GDM1 (cell line): ENCODE results near the gene EWSR1.

Source experiments
- DNase-seq: peaks from one replicate; lab custom pipeline; 2025; lab: John Stamatoyannopoulos, UW

EWSR1 gene

DNA sequence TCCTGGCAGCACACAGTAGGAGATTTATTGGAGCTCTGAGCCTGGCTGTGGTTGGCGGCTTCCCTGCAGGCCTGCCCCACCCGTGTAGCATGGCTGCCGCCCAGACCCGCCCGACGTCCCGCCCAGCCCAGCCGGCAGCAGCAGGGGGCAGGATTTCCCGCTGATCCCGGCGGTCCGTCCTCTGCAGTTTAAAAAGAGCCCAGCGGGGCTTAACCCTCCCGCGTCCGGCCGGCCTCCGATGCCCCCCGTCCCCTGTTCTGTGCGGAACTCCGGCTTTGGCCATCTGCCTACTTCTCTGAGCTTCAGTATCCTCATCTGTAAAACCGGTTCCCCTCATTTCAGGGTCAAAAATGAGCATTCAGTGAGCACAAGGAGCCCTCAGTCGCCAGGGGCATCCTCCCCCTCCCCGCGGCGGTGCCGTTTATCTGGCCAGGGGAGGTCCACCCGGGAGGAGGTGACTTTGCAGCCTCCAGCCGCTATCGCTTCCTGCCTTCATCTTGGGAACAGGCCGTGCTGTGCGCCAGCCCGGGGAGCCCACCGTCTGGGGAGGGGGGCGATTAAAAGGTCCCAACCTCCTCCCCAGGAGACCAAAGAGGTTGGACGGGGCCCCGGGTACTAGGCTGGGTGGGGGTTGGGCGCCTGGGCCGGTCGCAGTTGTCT, 38.2 kb downstream of the EWSR1 start, which contains the start of gene GAS2L1:
GAS2L1 (plus strand) TSS at position 476 of the 660 bp plus-strand sequence. CDS start 1,456 bp downstream, outside the sequence.
- peak; percentile 60 for DNase-seq

DNA sequence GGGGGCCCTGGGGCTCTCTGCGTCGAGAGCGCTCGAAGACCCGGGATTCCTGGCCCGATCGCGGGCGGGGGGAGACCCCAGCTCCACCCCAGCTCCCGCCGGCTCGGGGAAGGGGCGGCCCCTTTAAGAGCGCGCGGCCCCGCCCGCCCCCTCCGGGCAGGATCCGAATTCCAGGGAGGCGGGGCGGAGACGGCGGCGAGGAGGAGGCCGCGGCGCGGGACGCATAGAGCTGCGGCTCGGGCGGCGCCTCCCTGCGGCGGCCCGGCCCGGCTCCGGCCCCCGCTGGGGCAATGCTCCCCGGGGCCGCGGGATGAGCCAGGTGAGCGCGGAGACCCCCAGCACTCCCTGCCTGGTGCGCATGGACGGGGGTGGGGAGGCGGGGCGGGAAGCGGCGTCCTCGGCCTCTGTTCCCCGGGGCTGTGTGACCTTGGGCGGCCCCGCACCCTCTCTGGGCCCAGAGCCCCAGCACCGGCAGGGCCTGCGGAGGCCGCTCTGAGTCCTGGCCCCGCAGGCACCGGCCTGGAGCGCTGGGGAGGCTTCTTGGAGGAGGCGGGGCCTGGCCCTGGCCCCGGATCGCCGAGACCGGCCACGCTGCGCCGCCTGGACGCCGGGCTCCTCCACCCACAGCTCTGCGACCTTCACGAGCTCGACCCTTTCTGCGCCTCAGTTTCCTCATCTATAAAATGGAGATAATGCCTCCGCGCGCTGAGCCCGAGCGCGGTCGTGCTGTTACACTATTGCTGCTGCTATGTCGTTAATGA, 38.9 kb downstream of the EWSR1 start:
- DNase-seq = peak; percentile 49

DNA sequence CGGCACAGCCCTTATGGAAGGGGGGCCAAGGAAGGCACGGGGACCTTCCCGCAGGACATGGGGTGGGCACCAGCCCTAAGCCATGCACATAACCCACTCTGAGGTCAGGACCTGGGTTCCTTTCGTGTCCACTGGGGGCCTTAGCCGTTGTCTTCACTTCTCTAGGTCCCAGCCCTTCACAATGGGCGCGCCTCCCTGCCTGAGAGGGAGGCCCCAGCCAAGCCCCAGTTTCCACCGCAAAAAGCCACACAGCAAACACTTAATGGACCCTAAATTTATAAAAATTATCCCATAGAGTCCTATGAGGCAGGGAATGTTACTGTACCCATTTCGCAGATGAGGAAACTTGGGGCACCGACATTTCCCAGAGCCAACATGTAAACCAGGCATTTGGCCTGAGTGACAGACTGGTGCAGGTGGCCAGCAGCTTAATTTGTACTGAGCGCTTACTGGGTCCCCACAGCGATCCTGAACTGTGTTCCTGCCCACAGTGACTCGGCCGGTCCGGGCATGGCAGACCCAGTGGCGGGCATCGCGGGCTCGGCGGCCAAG, 39.6 kb downstream of the EWSR1 start:
- no peak for DNase-seq

DNA sequence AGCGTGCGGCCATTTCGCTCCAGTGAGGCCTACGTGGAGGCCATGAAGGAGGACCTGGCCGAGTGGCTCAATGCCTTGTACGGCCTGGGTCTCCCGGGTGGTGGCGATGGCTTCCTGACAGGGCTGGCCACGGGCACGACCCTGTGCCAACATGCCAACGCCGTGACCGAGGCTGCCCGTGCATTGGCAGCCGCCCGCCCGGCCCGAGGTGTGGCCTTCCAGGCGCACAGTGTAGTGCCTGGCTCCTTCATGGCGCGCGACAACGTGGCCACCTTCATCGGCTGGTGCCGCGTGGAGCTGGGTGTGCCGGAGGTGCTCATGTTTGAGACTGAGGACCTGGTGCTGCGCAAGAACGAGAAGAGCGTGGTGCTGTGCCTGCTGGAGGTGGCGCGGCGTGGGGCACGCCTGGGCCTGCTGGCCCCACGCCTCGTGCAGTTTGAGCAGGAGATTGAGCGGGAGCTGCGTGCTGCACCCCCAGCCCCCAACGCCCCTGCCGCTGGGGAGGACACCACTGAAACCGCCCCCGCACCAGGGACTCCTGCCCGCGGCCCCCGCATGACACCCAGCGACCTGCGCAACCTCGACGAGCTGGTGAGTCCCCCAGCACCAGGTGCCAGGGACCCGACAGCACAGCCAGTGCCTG, 40.2 kb downstream of the EWSR1 start:
- DNase-seq = no peak

DNA sequence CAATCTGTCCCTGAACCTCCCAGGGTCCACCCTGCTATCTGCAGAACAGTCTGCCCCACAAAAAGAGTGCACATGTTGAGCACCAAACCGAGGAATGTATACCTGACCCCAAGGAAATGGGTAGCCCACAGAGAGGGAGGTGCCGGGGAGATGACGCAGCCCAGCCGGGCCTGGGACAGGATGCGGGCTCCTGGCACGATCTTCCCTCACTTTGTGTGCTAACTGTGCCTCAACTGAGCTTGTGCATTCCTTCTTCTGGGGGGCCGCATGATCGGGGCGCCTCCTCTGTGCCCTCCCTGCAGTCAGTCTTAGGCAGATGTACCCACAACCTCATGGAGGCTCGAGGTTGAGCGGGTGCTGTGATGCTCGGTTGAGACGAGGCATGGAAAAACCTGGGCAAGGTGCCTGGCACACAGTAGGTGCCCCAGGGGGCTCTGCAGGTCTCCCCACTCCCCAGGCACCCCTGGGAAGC, 40.8 kb downstream of the EWSR1 start:
- DNase-seq = no peak

DNA sequence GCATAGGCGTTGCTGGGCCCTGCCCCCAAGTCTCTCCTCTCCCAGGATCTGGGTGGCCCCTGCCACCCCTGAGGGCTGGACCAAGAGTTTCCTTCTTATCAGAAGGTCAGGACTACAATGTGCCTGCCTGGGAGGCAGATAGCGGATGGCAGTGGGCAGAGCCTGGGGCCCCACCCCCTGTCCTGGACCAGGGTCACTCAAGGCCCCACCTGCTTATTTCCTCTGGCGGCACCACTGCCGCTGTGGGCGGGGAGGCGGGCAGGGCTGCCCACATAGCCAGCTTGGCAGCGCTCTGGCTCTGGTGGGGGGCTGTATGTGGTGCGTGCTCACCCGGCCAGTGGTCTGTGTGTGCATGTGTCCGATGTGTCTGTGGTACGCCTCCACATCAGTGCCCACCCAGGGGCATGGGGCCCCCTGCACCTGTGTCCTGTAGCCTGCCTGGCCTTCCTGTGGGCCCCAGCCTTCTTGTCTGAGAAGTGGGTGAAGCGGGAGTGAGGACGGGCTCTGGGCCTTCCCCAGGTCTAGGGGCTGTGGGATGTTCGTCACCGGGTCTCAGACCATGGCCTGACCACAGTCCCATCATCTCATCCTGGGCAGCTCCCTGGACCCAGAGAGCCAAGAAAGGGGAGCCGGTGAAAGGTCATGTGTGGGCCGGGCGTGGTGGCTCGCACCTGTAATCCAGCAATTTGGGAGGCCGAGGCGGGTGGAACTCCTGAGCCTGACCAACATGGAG, 41.4 kb downstream of the EWSR1 start:
- DNase-seq = no peak

DNA sequence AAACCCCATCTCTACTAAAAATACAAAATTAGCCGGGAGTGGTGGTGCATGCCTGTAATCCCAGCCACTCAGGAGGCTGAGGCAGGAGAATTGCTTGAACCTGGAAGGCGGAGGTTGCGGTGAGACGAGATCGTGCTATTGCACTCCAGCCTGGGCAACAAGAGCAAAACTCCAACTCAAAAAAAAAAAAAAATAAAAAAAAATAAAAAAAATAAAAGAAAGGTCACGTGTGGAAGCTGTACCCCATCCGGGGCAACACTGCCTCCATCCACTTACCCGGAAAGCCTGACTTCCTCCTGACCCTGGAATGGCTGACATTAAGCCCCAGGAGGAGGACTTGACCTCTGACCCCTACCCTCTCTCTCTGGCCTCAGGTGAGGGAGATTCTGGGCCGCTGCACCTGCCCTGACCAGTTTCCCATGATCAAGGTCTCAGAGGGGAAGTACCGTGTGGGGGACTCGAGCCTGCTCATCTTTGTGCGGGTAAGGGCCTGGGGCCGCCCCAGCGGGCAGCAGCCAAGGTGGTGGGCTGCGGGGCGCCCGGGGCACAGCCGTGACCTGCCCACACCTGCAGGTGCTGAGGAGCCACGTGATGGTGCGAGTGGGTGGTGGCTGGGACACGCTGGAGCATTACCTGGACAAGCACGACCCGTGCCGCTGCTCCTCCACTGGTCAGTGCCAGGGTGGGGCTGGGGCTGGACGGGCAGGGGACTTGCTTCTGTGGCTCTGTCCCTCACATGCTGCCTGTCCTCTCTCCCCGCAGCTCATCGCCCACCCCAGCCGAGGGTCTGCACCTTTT, 42.2 kb downstream of the EWSR1 start:
- no peak for DNase-seq

DNA sequence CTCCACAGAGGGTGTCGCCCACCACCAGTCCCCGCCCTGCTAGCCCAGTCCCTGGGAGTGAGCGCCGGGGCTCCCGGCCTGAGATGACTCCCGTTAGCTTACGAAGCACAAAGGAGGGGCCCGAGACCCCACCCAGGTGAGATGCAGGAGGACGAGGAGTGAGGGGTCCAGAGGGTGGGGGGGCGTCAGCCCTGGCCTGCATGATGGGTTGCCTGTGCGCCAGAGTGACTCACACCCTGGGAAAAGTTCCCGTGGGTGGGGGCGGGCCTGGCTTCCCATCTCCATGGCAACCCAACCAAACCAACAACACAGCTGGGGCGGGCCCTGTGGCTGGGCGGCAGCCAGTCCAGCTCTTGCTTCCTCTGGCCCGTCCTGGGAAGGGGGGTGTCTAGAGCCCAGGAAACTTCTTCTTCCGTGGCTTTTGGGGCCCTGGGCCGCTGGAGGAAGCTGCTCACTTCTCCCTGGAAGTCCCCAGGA, 42.8 kb downstream of the EWSR1 start:
- DNase-seq = peak; percentile 28

DNA sequence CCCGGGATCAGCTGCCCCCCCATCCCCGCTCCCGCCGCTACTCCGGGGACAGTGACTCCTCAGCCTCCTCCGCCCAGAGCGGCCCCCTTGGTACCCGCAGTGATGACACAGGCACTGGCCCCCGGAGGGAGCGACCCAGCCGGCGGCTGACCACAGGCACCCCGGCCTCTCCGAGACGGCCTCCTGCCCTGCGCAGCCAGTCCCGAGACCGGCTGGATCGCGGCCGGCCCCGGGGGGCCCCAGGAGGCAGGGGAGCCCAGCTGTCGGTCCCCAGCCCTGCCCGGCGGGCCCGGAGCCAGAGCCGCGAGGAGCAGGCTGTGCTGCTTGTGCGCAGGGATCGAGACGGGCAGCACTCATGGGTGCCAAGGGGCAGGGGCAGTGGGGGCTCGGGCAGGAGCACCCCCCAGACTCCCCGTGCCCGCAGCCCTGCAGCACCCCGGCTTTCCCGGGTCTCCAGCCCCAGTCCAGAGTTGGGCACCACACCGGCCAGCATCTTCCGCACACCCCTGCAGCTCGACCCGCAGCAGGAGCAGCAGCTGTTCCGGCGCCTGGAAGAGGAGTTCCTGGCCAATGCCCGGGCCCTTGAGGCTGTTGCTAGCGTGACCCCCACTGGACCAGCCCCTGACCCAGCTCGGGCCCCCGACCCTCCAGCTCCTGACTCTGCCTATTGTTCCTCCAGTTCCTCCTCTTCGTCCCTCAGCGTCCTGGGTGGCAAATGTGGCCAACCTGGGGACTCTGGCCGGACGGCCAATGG, 43.6 kb downstream of the EWSR1 start:
- DNase-seq = no peak

DNA sequence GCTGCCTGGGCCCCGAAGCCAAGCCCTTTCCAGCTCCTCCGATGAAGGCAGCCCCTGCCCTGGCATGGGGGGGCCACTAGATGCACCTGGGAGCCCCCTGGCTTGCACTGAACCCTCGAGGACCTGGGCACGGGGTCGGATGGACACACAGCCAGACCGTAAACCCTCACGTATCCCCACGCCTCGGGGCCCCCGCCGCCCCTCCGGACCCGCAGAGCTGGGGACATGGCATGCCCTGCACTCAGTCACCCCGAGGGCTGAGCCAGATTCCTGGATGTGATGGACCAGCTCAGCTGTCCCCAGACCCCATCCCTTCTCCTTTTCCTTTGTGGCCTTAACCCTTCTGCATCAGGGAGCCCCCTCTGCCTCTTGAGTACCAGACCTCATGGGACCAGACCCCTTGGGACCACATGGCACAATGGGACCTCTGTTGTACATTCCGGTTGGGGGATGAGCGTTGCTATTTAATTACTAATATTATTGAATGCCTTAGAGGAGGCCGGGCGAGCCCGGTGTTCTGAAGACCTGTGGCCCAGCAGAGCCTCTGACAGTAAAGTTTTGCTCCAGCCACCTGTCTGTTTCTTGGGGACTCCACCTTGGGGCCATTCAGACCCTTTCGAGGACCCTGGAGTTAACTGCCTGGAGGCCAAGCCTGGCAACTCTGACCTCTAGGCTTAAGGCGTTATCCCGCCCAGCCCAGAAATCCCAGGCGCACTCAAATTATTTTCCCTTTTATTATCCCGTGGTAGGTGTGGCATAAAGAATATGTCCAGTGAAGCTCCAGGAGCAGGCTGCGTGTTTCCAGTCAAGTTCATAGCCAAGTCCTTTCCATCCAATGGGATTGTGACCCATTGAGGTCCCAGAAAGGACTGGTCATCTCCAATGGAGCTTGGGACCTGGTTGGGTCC, 44.4 kb downstream of the EWSR1 start:
- DNase-seq = no peak

DNA sequence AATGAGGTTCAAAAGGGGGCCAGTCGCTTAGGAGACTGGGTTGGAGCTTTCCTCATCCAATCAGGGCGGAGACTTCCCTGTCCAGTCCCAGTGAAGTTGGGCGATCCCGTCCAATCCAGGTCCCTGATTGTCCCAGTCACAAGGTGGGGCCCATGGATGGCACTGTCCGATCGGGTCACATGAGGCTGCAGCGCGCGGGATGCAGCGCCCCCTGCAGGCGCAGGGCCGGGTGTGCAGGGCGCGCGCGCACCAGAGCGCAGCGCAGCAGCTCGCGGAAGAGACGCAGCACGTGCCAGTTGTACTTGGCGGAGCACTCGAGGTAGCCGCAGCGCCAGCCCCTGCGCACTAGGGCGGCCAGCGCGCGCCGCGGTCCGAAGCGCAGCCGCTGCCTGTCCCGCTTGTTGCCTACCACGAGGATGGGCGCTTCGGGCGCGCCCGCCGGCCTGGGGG, 45.1 kb downstream of the EWSR1 start:
- DNase-seq = no peak

DNA sequence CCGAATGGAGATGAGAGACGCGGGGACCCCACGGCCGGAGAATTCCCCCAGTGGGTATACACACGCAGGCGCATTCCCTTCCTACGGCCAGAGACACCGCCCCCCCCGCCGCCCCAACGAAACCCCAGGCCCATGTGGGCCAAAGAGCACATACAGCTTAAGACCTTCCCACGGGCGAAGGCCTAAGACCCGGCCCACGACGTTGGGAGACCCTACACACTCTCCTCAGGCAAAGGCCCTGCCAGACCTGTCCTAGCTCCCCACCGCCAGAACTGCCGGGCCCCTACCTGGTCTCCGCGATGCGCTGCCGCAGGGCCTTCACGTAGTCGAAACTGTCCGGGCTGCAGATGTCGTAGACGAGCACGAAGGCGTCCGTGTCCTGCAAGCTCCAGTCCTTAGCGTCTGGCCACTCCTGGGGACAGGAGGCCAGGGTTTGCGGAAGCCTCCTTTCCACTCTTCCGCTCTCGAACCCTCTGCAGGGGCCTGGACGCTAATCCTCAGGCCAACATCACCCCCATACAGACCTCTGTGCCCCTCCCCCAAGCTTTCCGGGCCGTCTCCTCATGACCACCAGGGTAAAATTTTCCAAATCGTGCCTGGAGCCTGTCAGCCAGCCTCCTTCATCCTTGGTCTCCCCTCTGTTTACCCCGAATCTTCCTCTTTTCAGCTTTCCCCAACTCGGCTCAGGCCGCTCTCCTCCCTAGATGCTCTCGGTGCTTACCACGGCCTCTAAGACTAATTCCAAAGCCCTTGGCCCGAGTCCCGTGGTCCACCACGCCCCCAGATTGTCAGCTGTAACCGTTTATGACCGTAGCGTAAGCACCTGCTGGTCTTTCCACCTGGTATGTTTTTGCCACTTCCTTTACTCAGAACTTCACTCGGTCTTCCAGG, 45.8 kb downstream of the EWSR1 start:
- DNase-seq = no peak

DNA sequence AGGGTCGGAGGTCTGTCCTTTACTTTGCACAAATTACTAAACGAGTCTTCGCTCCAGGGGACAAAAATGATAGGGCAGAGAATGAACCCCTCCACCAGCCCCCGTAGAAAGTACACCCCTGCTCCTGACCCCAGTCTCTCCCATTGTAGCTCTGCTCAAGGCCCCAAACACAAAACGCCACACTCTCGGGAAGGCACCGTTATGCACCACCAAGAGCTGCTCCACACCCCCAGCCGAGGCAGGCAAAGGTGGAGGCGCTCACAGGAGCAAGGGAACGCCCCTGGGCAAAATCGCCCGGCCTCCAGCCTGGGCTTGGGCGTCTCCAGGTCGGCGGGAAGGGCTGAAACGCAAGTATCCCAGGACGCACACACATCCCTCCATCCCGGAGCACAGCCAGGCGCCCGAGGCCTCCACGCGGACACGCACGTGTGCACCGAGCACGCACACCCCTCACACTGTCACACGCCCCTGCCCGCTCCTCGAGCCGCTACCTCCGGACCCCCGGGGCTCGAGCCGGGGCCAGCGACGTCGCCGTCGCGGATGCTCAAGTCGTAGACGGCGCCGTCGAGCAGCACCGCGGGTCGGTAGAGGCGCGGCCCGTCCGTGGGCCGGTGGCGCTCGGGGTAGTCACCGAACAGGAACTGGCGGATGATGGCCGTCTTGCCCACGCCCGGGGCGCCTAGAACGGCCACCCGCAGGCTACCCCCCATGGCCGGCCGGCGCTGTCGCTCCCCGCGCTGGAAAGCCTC, 46.6 kb downstream of the EWSR1 start:
- no peak for DNase-seq

DNA sequence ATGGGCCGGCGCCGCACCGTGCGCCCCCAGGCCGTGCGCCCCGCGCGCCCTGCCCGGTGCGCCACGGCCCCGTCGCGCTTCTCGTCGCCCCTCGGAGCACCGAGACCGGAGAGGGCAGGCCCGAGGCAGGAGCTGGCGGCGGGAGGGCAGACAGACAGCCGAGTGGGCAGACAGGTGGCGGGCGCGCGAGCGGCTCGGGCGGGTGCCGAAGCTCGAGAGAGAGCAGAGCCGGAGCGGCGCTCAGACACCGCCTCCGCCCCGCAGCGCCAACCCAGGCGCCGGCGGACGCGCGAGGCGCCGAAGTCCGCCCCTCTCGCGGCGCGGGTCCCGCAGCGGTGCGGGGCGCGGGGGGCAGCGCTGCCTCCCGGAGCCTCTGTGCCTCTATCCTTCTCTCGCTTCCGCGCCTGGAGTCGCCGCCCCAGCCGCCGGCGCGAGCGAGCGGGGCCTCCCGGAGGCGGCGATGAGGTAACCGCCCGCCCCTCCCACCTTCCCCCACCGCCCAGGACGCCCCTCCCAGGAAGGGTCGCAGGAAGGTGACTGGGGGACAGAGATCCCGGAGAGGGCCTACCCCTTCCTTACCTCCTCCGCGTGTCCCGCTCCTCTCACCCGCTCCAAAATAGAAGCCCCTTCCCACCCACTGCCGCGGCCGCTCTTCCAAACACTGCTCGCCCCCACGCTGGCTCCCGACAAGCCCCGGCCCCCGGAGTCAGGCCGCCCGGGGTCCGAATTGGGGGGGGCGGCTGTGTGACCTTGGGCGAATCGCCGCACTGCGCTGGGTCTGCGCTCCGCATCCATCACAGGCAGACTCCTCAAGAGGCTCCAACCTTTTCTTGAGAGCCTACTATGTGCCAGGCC, 47.4 kb downstream of the EWSR1 start, which contains the start of gene RASL10A:
RASL10A (minus strand) TSS at position 412 of the 855 bp plus-strand sequence. CDS start 451 bp downstream, outside the sequence.
- no peak for DNase-seq

DNA sequence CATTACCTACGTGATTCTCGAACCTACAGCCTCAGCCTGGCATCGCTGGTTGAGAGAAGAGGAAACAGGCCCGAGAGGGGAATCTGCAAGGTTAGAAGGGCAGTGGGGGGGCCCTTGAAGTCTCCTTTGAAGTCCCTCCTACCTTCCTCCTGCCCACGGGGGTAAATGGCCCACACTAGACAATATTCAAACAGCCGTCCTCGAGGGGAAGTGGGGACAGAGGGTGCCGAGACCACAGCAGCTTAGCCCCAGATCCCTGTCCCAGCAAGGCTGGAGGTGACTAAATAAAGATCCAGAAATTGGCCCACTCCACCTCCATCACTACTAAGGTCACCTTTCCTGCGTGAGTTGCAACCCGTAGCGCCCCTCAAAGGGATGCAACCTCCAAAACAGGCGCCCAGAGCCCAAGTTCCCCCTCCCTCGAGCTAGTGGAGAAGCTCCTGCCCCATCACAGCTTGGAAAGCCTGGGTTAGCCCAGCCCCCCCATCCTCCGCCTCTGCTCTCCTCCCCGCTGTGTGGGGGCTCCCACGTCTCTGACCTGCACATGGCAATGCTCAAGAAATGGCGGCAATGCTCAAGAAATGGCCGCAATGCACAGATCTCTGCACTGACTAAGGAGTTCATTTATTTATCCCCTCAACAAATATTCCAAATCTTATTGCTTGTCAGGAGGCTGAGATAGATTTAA, 48.2 kb downstream of the EWSR1 start:
- no peak for DNase-seq
